ENCODE measurements around the gene PSAP.

The PSAP gene

DNA sequence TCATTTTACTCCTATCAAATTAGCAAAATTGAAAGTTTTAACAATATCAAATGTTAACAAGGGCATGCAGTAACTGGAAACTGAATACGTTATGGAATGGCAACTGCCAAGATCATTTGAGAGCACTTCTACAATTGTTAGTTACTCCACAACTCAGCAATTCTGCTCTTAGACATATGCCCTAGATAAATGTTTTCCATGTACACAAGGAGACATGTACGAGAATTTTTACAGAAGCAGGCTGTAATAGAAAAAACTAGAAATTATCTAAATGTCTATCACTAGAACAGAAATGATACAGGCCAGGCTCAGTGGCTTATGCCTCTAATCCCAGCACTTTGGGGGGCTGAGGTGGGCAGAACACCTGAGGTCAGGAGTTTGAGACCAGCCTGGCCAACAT, 7.0 kb downstream of the PSAP start:
- DNase-seq: no peak

DNA sequence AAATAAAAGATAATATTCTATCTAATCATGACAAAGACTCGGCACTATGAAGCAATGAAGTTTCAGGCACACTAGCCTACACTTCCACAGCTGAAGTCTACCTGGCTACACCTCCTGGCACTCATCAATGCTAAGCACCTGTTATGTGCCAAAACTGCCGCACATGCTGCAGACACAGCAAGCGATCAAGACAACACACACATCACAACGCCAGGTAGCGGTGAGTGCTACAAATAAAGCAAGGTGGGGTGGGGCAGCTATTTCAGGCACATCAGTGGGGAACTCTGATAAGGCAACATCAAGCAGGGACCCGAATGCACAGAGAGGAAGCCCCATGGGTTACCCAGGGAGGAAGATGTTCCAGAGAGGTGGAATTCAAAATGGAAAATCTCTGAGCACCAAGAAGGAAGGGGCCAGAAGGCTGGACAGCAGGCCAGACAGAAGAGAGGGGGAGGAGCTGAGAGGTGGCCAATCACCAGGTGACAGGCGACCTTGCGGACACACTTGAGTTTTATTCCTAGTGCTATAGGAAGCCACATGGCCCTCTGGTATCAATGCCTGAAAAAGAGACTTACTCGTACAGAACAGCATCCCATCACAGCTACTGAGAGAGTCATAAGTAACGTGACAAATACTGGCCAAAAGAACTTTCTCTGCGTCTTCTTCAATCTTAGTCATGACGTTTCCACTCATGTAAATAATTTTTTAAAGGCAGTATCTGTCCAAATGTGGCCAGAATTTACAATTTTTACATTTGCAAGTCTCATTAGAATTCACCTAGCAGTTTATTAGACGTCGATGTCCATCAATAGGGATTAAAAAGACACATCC, 8.0 kb downstream of the PSAP start:
- no peak for DNase-seq

DNA sequence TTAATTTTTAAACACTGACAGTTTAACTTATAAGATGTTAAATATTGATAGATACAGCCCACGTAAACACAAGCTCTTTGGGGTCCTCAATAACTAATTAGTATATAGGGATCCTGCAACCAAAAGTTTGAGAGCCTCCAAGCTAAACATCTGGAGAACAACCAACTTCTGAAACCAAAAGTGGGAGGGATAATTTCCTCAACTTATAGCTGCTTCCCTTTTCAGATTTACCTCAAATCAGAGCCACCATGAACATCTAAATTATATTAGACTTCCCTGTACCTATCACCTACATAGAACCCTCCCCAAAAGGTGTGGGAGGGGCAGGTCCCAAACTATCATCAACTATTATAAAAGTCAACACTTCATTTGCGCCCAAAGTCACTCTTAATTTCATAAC, 8.6 kb downstream of the PSAP start:
- DNase-seq: no peak

DNA sequence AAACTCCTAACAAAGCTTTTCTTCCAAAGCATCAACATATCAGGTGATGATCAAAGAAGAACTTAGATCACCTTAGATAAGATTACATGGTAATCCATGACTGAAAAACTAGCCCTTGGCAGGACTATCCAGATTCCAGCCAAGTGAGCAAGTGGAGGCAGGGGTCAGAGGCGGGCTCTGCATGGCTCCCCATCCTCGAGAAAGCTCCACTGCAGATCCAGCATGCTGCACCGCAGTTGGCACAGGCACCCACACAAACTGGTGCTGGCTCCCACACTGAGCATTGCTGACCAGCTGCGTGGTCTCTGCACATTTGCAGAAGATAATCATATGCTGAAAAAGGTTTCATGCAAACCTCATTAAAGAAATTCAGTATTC, 10.1 kb downstream of the PSAP start:
- no peak for DNase-seq

DNA sequence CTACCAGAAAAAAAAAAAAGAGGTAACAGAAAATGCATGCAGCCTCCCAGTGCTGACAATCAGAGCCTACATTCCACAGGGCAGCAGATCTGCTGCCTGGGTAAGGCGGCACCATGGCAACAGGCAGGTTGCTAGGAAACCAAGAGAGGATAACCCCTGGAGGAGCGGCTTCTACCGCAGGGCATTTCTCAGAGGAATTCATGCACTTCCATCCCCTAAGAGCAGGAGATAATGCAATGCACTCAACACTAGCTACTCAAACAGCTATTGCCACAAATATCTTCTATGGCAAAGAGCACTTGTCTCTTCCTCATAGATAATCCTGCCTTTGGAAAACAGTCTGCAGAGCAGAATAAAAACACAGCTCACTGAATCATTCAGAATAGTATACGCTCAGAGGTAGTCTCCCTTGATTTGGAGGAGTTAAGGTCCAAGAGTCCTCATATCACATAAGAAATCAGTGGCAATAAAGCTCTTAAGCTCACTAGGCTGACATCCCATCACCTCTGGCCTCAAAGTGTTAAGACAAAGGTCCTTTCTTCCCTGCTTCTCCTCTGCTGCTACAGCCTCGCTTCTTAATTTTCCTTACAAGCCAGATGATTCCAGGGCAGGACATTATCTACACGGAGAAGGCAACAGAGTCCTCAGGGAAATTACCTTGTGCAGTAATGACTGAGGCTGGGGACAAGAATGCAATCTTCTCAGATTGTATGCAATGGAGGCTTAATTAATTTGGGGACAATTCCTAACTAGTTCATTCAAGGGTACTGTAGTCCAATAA, 10.7 kb downstream of the PSAP start:
- no peak for DNase-seq

DNA sequence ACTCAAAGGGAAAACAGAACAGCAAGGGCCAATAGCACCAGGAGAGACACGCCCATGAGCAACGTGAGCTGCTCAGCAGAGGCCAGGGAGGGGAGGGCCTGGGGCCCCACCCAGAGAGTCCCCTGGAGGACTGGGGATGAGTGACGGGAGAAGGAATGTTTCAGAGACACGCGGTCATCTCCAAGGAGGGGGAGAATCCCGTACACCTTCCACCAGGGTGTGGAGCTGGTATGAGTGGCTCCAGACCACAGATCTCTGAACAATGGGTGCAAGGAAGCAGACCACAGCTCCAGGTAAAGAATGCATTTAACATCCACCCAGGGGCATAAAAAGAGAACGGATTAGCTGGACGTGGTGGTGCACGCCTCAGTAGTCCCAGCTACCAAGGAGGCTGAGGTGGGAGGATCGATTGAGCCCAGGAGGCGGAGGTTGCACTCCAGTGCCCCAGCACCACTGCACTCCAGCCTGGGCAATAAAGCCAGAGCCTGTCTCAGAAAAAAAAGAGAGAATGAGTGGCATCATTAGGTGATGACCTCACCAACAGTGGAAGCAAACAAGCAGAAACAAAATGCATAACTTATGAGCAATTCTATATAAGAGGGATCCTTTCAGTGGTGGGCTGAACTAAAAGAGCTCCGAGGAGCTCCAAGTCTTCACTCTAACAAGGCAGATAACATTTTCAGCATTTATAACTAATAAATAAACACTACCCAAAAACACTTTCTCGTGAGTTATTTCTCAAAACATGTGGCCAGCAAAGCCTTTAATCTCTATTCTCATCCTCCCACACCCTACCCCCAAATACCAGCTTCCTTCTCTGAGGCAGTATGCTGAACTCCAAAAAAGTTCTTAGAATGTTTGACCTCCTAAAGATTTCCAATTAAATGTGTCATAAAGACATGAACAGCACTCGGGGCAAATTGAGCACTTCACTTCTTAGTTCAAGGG, 12.5 kb downstream of the PSAP start:
- DNase-seq: no peak

DNA sequence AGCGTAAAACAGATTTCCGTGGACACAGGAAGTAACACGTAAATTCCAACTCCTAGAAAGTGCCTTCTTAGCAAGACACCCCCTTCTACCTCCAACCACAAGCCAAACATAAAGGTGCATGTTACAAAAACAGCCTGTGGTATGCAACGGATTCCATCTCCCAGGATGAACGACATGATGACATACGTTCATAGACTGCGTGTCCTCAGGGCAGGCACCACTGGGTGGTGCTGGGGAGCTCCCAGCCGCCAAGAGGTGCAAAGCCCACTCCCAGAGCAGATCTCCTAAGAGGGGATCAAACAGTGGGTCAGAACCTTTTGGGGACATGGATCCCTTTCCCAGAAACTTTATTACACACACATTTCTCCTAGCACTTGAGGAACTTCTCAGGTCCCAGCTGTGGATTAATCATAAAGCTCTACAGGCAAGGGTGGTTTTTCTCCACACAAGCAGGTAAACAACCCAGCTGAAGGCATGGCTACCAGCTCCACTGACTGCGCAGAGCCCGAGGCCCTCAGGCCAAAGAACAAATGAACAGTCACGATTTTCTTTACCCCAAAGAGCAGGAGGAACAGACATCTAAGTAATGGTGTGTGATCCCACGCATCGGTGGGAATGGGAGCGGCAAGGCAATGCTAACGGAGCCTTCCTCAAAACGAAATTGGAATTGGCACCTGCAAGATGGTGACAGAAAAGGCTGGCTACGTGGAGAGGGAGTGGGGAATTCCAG, 13.8 kb downstream of the PSAP start:
- no peak for DNase-seq

DNA sequence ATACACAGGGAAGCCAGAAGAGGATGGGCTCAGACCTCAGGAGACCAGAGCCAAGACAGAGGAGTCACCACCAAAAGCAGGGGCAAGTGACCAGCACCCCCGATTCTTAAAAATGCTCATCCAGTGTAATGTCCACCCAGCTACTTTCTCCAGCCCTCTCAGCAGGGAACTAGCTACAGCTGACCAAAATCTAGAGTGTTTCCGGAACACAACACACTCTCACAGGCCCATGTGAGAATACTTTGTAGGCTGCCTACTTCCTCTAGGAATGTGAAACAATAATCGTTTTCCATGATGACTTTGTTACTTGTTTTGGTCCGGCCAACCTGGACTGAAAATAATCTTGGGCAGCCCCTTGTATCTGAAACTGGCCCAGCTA, 14.5 kb downstream of the PSAP start:
- no peak for DNase-seq

DNA sequence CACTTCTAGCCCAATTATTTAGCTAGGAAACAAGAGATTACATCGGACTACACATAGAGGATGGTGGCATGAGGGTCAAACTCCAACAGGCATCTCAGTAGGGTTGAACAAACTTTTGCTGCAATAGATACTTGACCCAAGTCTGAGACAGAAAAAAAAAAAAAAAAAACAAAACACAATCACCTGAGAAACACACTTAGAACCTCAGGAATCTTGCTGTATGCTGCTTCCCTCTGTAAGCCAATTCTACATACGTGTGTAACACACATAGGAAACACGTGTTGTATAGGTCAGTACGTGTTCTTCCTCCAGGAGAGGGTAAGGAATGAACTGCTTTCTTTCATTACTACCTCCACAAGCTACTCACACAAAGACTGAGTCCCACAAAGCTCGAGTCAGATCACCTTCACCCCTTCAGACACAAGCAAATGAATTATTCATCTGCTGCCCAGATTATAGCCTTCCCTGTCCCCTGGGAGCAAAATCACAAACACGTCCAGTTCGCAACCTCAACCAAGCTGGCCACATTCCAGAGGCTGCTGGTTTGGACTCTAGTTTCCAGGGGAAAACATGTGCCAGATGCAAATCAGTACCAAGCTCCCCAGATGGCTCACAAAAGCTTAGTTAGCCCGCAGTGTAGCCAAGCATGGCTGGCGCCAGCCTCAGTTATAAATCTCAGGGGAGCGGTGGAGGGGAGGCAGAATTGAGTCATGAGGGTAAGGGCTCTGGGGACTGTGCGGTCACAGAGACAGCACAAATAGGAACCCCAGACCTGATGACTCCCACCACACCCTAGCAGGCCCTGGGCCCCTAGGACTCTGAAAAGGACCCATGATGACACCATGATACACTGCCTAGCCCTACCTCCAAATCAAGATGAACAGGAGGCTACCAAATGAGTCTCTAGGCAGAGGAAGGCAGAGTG, 15.1 kb downstream of the PSAP start:
- DNase-seq: no peak

DNA sequence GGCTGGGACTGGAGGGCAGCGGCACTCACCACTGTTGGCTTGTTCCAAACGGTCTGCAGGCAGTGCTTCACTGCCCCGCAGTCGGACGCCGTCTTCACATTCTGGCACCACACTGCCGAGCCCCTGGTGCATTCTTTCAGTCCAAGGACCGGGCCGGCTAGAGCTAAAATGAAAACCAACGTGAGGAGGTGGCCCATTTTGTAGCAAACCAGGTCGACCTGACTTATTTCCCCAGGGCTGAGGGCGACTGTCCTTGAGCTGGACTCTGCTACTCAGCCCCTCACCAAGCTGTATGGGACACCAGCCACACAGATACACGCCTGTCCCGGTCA, 16.7 kb downstream of the PSAP start:
- DNase-seq: no peak

DNA sequence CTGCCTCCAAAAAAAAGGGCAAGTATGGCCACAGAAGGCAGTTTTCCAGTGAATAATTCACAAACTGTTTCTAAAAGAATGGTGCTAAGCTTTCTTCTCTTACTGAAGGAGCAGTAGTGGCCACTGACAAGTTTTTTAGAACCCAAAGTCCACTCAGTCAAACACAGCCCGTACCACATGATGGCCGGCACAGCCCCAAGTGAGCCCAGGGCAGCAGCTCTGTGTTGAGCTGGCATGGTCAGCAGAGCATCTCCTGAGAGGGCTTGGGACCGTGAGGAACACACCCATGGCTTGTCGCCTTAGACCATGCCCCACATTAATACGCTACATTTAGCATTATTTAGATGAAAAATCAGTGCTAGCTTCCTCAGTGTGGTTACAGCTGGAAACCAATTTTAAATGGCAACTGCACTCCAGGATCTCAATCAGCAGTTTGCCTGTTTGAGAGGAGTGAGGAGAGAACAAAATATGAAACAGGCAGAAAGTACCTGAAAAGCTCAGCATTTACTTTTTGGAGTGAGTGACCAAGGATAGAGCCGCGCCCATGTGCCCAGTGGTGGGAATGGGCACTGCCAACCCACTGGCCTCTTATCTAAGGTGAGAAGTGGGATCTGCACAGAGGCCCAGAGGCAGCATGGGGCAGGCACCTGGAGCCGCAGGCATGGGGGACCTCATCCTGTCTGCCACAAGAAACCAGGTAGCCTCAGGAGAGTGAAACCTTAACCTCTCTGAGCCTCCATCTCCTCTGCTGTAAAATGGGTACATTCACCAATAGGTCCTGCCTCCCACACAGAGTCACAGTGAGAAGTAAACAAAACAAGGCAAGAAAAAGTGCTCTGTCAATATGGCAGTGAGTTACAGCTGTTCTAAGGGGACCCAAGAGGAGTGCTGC, 17.4 kb downstream of the PSAP start:
- no peak for DNase-seq

DNA sequence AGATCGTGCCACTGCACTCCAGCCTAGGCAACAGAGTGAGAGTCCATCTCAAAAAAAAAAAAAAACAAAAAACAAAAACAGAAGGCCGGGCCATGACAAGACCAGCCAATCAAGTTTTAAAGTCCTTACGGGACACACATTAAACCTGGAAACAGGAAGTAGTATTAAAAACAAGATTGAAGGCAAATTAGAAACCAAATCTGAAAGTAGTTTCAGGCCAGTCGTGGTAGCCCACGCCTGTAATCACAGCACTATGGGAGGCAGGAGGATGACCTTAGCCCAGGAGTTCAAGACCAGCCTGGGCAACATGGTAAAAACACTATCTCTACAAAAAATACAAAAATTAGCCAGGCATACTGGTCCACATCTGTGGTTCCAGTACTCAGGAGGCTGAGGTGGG, 18.1 kb downstream of the PSAP start:
- DNase-seq: no peak

DNA sequence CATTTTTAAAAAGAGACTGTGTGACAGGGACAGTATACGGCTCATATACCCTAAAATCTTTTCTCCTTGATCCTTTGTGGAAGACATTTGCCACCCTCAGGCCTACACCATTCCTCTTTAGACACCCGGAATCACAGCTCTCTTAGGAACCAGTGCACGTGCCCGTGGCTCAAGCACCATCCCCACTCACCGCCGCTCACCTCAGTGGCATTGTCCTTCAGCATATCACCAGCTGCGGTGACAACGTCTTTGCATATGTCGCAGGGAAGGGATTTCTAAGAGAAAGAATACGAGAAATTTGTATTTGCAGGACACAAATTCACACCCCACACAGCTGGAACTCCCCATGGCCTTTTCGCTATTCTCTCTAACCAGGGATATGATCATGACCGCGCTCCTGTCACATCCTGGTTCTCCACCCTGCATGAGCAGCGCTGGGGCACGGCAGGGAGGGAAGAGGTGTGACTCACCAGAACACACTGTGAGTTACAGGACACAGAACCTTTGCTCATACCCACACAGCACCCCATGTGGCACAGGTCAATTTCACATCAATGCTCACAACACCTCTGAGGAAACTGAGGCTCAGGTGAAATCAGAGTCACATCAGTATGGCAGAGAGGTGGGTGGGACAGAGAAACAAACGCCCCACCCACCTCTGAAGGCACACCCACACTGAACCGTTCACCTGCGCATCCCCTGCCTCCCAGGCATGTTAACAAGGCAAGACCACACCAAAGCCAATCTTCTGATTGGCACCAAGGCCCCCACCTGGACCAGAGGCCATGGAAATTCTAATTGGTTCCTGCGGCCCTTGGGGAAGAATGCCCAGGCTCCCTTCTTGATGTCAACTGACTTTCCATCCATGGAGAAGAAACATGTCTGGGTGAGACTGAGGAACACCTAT, 19.2 kb downstream of the PSAP start:
- no peak for DNase-seq

DNA sequence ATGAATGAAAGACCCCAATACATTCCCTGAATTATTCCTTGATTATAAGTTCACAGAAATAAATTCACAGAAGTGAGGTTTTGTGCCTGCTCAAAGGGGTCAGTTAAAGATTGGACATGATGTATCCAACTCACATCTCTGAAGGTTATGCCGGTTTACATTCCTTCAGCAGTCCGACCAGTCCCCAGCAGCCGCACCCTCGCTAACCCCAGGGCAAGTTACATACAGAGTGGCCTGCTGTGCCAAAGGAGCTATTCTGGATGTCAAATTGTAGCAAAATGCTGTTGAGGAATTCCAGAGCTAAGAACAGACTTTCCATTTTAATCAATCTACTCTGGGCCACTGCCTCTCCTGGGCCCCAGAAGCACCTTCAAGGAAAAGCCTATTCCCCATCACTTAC, 20.3 kb downstream of the PSAP start:
- DNase-seq: no peak

DNA sequence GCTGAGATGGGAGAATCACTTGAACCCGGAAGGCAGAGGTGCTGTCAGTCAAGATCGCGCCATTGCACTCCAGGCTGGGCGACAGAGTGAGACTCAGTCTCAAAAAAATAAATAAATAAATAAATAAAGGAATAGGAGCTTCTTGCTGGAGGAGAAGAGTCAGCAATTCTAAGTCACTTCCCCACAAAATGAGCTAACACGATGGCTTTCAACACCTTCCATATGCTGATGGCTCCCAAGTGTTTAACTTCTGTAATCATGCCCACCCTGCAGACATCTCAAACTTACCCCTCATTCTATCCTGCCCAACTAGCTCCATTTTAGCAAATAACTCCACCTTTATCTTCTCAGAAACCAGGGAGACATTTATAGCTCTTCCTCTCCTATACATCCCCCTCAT, 21.2 kb downstream of the PSAP start:
- no peak for DNase-seq

DNA sequence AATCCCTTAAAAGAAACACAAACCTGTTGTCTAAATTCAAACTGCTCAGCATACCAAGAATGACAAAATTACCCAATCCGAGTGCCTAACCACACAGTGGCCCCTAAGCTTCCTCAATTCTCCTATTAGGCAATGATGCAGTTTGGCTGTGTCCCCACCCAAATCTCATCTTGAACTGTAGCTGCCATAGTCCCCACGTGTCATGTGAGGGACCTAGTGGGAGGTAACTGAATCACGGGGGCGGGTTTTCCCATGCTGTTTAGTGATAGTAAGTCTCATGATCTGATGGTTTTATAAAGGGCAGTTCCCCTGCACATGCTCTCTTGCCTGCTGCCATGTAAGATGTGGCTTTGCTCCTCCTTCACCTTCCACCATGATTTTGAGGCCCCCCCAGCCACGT, 21.9 kb downstream of the PSAP start:
- no peak for DNase-seq

DNA sequence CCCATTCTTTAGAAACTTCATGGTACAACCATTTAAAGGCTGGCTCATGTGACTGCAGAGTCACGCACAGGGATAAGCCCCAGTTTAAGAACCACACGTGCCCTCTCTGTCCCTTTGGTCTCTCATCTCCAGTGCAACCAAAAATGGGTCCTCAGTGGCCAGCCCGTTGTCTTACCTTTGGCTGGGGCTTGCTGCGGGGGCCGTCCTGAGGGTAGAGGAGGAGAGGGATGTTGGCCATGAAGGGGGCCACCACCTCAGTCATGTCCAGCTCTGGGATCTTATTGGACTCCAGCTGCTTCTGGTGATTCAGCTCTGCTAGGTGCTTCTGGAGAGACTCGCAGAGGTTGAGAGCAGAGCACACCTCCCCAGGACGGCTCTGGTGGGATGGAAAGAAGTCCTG, 22.3 kb downstream of the PSAP start:
- no peak for DNase-seq

DNA sequence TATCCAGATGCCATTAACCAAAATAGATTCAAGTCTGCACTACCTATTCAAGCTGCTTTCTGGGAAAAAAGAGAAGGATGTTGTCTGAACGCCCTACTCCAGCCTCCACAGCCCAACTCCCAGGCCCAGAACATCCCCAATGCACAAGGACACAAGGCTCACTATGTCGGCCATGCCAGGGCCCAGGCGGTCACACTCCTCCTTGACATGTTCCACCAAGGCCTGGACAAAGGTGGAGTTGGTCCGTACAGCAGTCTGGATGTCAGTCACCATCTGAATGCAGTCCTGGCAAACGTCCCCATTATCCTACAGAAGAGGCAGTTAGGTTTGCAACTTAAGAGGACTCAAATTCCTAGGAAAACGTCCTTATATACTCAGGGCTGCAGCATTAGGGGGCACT, 23.2 kb downstream of the PSAP start:
- no peak for DNase-seq

DNA sequence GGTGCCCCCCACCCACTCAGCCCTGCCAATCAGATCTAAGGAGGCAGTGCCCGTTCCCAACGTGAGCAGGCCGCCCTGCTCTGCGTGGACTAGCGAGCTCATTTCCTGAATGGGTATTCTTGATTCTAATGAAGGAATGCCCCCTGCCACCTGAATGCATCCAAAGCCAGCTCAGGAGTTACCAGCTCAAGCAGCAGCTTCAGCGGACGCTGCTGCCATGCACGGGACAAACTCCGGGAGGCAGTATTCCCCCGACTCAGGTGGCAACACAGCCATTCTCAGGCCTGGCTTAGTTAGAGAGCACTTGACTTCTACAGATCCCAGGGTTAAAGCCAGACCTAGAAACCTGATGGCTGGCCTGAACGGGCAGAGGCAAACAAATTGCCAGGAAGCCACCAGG, 25.8 kb downstream of the PSAP start:
- no peak for DNase-seq

DNA sequence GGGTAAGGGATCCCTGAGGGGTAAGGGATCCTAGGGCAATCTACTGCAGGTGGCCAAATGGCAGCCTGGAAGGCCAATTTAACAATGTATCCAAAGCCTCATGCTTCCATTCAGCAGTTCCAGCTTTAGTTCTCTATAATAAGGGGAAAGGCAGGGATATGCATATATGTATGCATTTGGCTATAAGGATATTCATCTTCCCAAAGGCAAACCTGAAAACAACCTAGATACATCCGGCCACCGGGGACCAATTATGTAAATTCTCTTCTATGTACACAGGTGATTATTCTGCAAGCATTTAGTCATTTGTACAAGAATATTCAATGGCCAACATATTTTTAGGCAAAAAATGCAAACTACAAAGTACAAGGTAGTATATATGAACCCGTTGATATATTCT, 26.7 kb downstream of the PSAP start:
- DNase-seq: no peak
